Measurements from ENCODE around the gene HHLA2.

The HHLA2 gene

GRCh38 chr3:108394016-108394415 lies 97.7 kb downstream of the HHLA2 start:
- DNase-seq, result no peak

- no peak for DNase-seq
These were observed 98.2 kb downstream of the HHLA2 start for GRCh38 chr3:108394563-108394962.

GRCh38 chr3:108396336-108396735 lies 100.0 kb downstream of the HHLA2 start:
- DNase-seq, result no peak

- no peak for DNase-seq
These were observed 102.2 kb downstream of the HHLA2 start for GRCh38 chr3:108398510-108398909.

GRCh38 chr3:108401836-108402235 lies 105.5 kb downstream of the HHLA2 start:
- DNase-seq, result no peak

DNA sequence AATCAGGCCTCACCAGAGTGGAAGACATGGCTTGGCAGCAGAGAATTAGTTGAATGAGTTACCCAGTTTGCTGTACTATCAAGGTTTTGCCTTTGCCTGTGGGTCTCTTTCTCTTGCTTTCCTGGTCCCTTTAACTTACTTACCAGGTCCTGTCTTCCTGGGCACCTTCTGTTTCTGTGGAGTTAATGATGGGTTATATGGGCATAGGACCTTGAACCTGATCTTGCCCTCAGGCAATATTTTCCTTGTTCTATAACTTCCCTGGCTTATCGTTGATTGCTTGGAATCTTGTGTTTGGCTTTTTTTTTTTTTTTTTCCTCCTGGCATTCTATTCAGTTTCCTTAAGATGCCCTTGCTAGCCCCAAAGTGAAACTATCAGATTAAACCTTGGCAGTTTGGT lies 106.8 kb downstream of the HHLA2 start:
- no peak for DNase-seq

DNA sequence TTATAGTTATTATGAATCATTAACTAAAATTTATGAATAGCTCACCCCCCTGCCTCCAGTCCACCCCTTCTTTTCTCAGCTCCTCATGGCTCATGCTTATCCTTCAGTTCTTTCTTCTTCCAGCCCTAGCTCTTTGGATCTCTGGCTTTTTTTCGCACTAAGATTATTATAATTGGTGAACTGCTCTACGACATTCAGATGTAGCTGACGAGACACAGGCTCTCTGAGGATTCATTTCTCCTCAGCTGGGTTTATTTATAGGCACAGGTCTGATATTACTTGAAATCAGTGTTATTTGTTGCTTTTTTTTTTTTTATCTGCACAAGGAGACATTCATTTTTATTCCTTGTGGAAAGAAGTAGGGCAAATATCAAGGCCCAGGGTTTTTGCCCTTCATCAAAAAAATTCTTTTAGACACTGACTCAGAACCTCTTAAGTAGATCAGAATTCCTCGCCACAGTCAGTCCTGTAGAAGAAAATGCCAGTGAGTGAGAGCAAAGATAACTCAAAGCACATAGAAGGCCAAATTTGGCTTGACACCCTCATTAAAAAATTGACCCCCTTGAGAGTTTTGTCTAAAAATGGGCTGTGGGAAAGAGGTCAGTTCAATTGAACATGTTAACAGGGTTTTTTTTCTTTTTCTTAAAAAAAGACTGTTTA lies 107.5 kb downstream of the HHLA2 start:
- DNase-seq, result no peak

- no peak for DNase-seq
These were observed 108.0 kb downstream of the HHLA2 start for GRCh38 chr3:108404368-108404767.

GRCh38 chr3:108406063-108406660 lies 109.8 kb downstream of the HHLA2 start:
- DNase-seq, result no peak

GRCh38 chr3:108406661-108407206 lies 110.4 kb downstream of the HHLA2 start:
- peak in 1 of 5 experiments; percentile 70 for DNase-seq

- no peak for DNase-seq
These were observed 111.5 kb downstream of the HHLA2 start for GRCh38 chr3:108407886-108408285.

GRCh38 chr3:108408883-108409799 lies 112.8 kb downstream of the HHLA2 start:
- no peak for DNase-seq

DNA sequence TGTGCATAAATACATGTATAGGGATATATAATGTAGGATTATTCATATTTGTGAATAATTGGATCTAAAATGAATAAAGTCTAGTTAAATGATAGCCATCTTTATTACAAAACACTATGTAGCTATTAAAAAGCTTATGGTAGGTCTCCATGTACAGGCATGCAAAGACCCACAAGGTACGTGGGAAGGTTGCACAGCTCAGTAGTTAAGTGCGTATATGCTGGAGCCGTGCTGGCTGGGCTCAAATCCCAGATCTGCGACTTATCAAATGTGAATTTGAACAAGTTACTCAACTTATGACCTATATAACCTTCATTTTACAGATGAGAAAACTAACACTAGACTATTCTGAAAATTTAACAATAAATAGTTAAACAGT lies 113.4 kb downstream of the HHLA2 start:
- no peak for DNase-seq

- no peak for DNase-seq
These were observed 114.2 kb downstream of the HHLA2 start for GRCh38 chr3:108410531-108410984.

DNA sequence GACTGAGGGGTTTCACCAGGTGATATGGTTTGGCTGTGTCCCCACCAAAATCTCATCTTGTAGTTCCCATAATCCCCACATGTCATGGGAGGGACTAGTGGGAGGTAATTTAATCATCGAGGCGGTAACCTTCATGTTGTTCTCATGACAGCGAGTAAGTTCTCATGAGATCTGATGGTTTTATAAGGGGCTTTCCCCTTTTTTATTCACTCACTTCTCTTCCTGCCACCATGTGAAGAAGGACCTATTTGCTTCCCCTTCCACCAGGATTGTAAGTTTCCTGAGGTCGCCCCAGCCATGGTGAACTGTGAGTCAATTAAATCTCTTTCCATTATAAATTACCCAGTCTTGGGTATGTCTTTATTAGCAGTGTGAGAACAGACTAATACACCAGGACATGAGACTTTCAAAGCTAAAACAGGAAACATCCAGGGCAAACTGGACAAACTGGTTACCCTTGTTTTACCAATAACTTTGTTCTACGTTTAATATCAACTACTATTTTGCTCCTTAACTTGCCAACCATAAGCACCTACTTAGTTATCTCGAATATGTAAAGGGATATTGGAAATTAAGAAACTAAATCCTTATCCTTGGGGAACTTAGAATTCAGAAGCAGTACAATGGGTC lies 115.9 kb downstream of the HHLA2 start:
- DNase-seq, result no peak

GRCh38 chr3:108414007-108414406 lies 117.7 kb downstream of the HHLA2 start:
- DNase-seq, result no peak

GRCh38 chr3:108415661-108416060 lies 119.3 kb downstream of the HHLA2 start:
- DNase-seq, result no peak

- DNase-seq, result no peak
These were observed 119.9 kb downstream of the HHLA2 start for GRCh38 chr3:108416111-108416869.

GRCh38 chr3:108420926-108421325 lies 124.6 kb downstream of the HHLA2 start:
- no peak for DNase-seq
